HG03139 (cell line): Measurements from ENCODE around the gene RHBDL3.

ENCODE experiments used
- ATAC-seq: cut with Tn5 transposase; IDR thresholded peaks from one replicate; pipeline ENCODE4 v1.9.1; 2021; ENCODE audit not compliant: unreplicated experiment

The RHBDL3 gene

DNA sequence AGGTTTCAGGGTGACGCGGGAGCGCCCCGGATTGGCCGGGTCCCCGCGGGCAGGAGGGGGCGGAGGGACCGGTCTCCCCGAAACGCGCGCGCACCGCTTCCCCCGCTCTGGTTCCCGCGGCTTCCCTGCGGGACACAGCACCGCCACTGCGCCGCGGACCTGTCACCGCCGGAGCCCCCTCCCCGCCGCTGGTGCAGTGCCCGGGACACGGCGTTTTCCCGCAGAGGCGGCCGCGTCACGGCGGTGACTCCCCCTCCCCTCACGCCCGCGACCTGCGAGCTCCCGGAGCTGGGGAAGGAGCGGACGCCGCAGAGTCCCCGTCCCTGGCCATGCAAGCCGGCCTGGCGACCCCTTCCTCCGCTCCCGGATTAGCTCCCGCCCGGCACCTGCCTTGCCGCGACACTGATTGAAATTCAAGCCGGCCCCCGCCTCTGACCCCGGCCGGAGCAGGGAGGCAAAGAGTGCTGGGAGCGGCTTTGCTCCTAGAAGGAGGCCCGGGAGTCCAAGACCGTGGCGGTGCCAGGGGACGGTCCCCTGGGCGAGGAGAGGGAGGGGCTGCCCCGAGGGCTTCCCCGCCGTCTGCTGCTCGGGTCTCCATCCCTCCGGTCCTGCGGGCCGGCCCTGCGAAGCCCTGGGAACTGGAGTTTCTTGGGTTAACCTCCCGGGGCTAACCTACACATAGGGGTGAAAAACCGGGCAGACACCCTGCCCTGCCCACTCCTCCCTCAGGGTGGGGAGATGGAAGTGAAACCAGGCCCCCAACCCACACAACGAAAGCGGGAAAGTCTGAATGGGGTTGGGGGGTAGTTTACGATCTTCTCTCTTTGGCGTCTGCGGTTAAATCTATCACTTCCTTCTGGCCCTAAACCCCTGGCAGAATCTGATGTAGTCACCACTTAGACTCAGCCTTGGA is 1.0 kb downstream of the RHBDL3 start:
- no peak for ATAC-seq

DNA sequence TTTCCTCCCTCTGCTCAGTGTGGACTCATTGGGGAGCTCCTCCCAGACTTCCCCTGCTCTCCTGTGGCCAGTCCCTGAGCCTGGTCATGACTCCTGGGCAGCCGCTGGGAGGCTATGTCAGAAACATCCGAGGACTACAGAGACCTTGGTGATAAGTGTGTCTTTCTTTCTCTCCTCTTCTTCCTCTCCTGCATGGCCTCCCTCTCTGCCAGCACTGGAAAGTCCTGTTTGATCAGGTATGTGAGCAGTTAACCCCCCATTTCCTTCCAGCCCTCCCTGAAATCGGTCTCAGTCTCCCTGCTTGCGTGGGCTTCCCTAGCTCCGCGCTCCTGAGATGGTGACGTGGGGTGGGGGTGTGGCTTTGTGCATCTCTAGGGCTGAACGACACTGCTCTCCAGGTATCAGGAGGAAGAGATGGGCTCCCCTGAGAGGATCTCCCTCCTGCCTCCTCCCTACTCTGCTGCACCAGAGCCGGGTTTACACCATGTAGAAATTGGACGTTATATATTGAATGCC is 2.1 kb downstream of the RHBDL3 start:
- no peak for ATAC-seq

DNA sequence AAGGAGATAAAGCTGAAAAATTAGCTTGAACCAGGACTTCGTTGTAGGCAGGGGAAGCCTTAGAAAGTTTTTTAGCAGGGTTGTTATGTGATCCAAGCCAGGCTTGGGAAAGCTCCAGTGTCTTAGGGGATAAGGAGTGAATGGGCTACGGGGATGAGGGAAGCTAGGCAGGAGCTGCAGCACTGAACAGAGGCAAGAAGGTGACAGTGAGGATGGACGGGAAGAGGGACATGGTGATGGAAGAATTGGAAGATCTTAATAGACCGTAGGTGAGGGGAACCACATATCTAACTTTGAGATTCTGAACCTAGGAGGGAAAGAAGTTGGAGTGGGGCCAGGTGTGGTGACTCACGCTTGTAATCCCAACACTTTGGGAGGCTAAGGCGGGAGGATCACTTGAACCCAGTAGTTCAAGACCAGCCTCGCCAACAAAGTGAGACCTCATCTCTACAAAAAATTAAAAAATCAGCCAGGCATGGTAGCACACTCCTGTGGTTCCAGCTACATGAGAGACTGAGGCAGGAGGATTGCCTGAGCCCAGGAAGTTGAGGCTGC is 3.2 kb downstream of the RHBDL3 start:
- ATAC-seq, result no peak

DNA sequence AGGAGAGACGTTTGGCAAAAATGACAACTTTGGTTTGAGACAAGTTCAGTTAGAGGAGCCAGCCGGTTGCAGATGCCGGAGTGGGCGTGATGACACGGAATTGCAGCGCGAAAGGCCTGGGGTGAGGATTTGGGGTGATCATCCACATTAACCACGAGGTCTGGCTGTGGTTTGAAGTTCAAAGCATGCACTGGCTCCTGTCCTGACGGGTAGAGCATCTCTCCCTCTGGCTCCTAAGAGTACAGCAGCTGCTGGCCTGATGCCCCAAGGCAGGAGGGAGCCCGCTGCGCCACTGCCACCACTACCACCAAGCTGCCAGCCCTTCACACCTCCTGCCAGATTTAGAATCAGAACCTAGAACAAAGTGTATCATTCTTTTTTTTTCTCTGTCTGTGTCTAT is 3.7 kb downstream of the RHBDL3 start:
- ATAC-seq, result no peak

DNA sequence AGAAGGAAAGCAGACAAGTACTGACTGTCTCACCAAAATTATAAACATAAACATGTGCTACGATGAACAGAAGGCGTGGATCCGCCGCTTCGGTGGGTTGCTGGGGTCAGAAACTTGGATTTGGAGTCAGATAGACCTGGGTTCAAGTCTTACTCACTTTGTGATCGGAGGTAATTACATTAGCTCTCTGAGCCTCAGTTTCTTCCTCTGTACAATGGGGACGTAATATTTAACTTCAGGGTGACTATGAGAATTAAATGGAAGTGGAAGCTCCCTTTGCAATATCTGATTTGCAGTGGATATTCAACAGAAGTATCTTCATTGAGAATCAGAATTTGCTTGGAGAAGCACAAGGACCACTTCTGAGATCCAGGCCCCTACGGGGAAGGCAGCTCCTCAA is 6.2 kb downstream of the RHBDL3 start:
- ATAC-seq, result no peak

DNA sequence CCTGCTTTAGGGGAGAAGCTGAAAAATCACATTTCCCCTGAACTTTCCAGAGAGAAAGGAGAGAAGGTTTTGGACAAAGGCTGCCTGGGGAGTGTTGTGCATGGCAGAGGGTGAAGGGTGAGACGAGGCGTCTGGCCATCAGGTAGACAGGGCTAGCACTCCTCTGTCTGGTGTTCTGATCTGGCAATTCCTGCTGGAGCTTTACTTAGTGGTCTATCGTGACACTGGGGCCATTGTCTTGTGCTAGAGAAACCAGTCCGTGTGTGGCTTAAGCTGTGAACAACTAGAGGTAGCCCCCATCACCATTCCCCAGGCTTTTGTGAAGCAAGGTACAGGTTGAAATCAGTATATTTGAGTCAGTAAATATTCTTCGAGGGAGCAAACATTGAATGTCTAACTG is 8.5 kb downstream of the RHBDL3 start:
- ATAC-seq, result no peak

DNA sequence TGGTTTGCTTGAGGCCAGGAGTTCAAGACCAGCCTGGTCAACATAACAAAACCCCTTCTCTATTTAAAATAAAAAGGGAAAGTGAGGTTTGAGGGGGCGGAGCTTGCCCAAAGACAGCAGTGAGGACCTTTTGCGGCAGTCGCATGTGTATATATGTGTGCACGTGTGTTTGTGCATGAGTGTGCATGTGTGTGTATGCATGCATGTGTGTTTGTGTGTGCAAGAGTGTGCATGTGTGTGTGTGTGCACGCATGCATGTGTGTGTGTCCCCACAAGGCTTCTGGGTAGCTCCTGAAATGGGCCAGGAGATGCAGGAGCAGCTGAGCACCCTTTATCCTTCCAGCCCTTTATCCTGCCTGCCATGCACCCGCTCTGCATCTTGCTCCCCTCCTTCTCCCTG is 9.0 kb downstream of the RHBDL3 start:
- ATAC-seq, result no peak

DNA sequence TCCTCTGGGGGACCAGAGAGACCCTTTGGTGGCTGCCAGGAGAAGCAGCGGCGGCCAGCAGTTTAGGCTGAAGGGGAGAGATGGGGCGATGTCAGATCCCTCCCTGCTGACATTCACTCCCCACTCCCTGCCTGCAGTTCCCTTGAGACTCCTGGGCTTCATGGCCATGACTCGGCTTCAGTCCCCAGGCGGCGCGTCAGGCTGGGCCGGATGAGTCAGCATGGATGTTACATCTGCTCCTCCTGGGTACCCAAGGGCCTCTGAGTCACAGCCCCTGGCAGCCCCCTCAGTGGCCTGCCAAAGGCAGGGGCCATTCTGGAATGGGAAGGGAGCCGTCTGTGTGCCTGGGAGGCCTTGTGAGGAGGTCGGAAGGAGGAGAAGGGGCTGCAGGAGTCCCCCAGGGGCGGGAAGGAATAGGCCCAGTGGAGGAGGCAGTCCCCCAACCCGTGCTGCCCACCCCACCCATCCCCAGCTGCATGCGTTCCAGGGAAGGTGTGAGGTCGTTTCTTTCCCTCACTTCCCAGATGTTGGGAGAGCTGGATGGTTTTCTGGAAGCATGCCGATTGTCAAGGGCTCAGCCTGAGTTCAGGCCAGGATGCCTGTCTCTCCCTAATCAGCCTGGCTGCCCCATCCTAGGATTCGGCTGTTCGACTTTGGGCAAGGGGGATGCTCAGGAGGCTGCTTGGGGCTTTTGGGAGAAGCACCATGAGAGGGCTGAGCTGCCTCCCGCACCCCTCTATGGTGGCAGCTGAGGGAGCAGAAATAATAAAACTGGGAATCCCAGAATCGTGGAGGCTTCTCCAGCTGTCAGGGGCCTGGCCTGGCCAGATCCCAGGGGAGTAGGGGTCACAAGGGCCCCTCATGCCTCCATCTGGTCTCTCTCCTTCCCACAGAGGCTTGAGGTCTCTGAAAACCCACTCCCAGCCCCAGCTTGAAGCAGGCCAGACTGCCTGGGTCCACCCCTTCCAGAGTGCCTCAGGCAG is 9.7 kb downstream of the RHBDL3 start:
- no peak for ATAC-seq

DNA sequence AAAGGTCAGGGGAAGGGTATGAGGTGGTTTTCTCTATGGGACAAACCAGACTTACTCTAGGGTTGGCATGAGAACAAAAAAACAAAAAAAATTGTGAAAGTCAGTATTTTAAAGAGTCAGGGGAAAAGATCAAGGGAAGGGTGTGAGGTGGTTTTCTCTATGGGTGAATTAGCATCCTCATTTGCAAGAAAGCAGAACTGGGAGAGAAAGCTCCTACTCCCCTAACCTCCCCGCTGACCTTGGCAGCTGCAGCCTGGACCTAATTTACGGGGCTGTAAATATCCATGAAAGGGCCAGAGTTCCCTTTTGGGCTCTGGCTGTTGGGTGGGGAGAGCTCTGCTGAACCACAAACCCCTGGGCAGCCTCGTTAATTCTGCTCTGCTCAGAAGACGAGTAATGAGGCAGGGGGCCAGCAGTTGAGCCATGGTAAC is 10.6 kb downstream of the RHBDL3 start:
- ATAC-seq, result no peak

DNA sequence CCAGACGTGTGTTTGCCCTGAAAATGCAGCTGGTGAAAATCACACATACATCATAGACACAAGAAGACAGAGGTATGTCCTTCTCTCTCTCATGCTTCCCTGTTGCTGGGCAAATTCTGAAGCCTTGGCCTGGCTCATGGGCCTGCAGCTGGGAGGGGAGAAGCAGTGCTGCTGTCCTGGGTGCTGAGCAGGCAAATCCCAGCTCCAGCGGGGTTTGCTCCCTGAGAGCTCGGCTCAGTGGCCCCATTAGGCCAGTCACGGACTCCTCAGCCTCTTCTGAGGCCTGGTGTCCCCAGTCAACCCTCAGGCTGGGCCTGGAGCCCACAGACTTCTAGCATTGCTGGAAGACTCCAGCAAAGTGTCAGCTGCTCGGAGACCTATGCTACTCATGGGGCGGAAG is 11.7 kb downstream of the RHBDL3 start:
- no peak for ATAC-seq

DNA sequence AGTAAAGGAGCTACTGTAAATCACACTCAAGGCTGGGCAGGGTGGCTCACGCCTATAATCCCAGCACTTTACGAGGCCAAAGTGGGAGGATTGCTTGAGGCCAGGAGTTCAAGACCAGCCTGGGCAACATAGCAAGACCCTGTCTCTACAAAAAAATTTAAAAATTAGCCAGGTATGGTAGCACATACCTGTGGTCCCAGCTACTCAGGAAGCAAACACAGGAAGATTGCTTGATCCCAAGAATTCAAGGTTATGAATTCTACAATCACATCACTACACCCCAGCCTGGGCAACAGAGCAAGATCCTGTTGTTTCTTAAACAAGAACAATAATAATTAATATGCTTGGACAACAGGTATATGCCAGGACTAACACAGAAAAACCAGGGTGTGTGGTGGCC is 13.2 kb downstream of the RHBDL3 start:
- no peak for ATAC-seq

DNA sequence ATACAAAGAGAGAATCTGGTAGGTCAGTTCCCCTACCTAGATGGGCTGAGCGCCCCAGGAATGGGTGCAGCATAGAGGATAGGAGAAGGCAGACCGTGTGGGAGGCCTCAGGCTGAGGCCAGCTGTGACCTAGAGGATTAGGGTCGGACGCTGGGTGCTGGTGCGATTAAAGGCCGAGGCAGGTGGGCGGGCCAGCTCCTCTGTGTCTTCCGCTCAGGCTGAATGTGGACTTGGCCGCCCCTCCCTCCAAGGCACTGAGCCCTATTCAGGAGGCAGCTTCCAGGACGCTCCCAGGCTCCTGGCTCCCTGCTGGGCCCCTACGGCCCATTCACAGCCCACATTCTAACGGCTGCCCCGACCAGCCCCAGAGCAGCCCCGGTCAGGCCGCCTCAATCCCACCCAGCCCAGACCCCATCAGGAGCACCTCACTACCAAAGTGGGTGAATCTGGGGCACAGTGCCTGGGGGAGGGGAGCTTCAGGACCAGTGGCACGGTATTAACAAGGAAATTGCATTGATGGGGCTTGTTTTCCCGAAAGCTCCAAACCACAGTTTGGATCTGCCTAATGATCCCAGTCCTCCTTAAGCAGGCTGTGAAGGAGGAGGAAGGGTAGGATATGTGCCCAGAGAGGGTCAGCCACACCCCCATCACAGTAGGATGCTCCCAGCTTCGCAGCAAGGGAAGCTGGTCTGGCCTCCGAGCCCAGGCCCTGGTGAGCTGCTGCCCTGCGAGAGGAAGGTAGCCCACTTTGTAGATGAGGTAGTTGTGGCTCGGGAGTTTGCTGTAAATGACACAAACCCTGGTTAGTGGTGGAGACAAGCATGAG is 14.5 kb downstream of the RHBDL3 start:
- ATAC-seq, result no peak

DNA sequence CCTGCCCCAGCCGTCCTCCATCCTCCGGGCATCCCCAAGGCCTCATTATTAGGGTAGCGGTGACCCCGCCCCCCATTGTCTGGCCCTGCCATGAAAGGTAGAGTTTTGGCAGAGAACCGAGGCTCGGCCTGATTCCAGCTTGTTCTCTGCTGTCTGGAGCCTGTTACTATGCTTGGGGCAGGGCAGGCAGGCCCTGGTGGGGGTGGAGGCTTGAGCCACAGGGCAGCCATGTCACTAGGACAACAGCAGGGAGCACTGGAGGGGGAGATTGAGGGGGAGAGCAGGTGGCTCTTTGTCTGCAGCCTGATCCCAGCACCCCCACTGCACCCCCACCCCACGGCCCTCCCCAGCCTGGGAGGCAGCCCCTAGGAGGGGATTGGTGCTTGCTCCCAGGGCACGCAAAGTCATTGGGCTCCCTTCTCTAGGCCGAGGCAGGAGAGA is 15.4 kb downstream of the RHBDL3 start:
- no peak for ATAC-seq

DNA sequence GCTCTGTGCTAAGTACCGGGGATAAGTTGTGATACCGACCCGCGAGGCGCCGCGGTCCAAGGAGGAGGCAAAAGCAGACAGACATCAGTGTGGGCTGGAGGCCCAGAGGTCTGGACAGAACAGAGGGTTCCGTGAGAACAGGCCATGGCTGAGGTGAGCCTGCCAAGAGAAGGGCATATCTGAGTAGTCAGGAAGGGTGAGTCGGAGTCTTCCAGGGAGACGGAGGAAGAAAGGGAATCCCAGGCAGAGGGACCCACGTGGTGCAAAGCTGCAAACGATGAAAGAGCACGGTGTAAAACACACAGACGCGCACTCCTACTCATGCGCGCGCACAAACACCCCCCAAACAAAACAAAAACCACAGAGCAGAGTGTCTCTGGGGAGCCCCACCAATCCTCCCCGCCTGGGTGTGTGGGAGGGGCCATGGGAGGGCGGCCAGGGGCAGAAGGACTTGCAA is 18.1 kb downstream of the RHBDL3 start:
- ATAC-seq, result no peak

DNA sequence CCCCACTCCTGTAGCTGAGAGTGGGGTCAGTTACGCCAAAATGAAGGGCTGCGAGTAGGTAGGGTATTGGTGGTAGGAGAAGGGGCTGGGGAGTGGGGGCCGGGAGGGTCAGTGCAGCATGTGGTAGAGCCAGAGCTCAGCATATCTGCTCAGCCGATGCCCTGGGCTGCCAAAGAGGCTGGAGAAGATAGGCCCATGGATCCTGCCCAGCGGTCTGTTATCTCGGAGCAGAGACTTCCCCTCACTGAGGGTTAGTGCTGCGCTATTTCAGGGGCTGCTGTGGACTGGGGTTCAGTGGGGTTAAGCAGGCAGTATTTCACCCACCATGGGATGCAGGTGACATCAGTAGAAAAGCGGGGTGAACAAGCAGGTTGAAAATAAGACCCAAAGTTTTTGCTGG is 19.7 kb downstream of the RHBDL3 start:
- no peak for ATAC-seq

DNA sequence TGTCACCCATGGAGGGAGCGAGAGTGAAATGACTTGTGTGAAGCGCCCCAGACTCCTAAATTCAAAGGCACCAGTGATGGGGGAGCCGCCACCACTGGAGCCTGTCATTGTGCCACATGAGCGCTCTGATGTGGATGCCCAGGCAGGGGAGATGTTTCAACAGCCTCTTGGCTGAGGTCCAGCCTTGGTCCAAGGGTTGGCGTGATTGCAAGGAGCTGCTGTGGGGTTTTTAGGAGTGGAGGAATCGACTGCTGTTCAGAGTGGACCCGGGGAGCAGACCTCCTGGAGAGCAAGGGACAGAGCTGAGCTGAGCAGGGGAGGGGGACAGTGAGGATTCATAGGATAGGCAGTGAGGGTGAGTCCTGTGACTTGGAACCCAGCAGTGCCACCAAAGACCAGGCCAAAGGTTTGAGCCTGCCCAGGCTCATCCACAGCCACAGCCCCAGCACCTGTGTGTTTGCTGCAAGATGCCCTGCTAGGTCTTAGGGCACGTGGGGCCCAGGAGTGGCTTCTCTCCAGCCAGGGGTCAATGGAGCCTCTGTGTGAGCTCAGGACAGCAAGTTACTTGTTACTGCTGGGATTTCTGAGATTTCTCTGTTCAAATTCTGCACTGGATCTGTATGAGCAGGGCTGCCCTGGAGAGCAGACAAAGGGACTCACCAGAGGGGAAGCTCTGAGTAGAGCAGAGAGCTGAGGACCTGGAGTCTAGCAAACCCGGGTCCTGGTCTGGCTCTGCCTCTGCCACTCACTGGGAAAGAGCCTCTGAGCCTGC is 20.3 kb downstream of the RHBDL3 start:
- ATAC-seq, result no peak

DNA sequence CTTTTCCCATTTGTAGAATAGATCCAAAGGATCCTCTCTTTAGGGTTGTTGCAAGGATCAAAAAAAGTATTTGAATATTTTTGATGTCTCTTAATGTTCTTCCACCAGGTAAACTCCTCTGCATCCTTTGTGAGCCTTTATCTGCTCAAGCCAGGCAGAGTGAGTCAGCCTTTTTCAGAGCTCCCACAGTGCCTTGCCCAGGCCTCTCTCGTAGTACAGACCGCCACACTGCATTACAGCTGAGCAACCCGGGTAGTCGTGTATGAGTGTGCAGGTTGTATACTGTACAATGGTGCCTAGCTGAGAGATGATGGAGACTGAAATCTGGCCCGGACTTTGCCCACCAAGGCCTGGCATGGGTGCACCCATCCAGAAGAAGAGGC is 20.9 kb downstream of the RHBDL3 start:
- ATAC-seq, result no peak

DNA sequence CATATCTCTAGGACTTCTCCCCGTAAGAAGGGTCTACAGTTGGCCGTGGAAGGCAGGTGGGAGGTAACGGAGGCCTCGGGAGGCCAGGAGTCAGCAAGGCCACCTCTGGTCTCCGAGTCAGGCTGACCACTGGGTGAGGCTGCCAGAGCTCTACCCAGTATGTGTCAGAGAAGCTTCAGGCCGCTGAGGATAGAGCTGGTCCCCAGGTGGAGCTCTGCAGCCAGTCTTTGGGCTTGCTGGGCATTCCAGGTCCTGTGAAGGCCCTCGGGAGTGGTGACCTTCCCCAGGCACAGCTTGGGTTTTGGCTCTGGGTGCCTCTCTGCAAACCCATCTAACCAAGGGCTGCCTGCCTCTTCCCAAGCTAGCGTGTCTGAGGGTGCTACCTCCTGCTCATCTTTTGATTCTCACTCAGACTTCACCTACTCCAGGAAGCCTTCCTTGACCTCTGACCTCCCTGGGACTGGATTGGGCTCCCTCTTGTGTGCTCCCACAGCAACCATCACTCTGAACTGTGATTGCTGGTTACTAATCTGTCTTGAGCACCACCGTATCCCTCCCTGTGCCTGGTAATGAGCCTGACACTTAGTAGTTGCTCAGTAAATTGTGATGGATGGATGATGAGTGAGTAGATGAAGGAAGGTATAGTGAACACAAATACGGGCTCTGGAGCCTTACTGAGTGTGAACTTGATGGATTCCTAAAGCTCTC is 22.3 kb downstream of the RHBDL3 start:
- ATAC-seq, result no peak

DNA sequence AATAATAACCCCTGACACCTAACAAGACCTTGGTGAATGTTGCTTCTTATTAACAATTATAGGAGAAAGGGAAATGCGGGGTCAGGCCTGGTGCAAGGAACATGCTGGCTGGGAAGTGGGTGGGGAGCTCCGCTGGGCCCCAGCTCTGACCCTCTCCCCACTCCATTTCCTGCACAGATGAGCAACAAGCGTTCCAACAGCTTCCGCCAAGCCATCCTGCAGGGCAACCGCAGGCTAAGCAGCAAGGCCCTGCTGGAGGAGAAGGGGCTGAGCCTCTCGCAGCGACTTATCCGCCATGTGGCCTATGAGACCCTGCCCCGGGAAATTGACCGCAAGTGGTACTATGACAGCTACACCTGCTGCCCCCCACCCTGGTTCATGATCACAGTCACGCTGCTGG is 23.0 kb downstream of the RHBDL3 start:
- ATAC-seq, result no peak
